ENCODE measurements around the gene POU6F2.

Gene POU6F2

DNA sequence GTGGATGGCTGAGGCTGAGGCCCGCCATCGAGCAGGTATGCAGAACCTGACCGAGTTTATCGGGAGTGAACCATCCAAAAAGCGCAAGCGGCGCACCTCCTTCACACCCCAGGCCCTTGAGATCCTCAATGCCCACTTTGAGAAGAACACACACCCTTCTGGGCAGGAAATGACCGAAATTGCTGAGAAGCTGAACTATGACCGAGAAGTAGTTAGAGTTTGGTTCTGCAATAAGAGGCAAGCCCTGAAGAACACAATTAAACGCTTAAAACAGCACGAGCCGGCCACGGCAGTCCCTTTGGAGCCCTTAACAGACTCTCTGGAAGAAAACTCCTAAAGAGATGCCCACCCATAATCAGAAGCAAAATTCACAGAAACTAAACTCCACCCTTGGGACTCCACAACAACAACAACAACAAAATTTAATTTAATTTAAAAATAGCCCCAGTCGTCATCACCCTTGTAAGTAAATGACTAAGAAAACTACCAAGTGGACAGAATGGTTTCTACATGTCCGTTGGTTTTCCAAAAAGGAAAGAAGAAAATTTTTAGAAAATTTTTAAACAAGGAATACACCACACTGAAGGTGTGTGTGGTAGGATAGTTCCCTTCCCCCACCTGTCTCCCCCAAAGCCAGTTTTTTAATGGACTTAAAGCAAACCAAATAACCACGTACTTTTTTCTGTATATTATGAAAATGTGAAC, 486.8 kb downstream of the POU6F2 start:
- no peak for DNase-seq

DNA sequence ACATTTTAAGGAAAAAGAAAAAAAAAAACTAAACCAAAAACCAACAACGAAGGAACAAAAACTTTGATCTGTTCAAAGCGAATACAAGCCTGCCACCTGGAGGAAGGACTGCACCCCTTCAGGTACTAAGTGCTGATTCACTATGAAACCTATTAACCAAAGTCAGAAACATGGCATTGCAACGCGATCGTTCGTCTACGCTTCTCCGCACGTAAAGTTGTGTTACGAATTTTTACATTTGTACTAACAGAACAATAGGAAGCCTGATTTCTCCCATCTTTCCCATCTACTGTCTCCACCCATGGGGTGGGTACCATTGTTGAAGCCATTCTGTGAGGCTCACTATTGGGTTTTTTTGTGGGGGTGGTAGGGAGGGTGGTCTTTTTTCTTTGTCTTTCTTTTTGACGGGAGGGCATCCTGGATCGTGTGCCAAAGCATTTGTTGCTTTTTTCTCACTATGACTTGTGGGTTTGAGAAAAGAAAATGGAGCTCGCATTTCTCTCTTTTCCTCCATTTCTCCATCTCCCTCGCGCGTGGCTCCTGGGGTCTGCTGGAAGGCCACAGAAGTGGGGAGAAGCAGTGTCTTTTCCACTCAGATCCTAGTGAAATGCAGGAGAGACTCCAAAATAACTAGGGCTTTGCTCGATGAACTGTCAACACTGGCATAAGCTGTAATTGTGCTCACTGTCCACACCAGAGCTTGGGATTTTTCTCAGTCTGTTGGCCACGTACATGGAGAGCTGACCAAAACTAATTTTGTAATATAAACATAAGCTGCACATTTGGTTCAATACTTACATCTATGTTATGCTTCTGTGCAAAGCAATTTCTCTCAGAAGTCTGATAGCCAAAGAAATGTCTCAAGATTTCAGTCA, 487.6 kb downstream of the POU6F2 start:
- peak; percentile 57 for DNase-seq

DNA sequence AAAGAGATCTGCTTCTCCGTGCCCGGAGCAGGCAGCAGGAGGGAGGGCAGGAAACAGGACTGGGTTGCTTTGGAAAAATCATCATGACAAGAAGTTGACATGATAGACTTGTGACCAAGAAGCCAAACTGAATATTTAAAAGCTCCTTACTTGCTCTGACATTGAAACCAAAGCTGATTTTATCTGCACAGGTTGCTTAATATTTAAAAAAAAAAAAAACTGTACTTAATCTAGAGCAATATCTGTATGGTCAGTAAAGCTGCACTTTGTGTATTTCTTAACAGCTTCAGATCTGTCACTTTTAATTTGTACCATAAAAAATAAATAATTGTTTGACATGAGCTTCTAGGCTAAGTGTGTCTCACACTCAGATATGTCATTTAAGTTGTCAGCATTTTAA, 490.6 kb downstream of the POU6F2 start:
- no peak for DNase-seq

DNA sequence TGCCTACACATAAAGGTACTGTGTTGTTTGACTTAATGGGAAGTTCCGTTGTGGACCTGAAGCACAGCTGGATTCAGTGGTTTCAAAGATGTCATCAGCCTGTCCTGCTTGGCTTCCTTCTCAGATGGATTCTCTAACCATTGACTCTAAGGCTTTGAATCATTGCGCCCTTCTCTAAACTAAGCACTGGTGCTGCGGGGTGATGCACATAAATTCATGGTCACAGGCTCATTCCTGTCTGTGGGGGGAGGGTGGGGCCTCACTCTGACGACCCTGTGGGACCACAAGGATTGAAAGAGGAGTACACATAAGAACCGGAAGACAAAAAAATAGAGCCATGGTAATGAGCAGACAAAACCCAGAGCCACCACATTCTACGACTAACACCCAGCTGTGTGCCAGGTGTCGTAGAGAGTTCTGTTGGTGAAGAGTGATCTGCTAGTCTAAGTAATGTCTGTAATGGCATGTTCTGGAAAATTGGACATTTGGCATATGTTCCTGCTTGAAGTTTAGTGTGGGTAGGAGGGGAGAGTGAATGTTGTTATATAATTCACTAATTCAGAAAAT, 491.2 kb downstream of the POU6F2 start:
- DNase-seq = no peak

DNA sequence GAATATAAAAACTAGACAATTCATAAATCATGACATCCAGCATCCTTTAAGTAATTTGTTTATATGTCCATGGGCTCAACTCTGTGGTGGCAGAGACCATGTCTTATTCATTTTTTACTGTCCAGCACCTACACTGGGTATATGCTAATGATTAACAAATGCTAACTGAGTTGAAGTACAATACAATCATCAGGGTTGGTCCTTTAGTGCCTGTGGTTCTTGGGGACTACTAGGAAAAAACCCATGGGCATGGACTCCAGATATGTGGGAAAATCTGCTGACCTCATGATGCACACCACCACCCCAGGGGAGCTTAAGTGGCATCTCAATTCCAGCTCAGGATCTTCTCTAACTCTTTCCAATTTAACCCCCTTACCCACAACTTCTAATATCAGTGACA, 503.2 kb downstream of the POU6F2 start:
- DNase-seq = no peak

DNA sequence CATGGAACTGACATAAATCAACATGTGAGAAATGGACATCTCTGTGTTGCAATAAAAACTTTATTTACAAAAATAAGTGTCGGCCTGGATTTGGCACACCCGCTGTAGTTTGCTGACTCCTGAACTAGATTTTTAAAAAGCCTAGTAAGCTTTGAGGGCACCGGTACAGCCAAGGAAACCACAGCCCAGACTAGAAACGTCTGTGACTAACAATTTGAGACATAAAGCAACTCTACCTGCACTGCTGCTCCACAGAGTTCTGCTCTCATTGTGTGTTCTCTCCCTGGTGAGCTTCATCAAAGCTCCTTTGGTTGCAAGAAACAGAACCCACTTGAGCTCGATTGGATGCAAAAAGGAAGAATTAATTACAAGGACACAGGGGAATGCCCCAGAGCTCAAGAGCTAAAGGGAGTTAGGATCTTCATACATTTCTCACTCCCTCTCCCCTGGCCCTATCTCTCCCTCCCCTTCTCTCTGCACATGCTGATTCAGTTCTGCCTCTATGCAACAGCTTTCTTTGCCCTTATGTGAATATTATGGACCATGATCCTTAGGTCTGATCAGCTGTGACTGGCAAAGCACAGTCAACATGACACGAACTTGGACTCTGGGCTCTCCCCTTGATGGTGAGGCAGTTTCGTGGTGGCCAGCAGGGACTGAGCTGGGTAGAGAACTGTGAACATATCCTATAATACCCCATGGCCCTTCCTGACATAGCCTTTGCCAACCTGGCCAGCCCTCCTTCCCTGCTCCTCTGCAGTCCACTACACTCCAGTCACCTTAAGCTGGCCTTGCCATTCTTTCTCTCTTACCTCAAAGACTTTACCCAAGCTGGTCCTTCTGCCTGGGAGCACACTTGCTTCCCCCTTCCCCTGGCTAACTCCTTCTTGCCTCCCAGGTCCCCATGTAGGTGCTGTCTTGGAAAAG, 511.0 kb downstream of the POU6F2 start:
- DNase-seq = peak; percentile 27

DNA sequence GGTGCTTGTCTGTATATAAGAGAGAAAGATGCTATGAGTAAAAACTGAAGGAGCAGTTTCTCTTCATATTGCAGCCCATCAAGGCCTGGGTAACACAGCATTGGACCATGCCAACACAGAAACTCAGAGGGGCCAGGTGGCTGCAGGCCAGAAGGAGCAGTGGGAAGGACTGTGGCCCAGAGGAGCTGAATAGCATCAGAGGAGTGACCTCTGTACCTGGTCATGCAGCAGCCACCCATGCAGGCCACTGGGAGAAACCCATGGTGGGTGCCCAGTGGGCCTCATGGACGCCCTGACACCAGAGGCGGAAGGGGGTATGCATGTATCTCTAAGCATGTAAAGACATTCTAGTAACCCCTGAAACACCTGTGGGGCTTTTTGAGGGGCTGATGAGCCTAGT, 512.6 kb downstream of the POU6F2 start:
- no peak for DNase-seq

DNA sequence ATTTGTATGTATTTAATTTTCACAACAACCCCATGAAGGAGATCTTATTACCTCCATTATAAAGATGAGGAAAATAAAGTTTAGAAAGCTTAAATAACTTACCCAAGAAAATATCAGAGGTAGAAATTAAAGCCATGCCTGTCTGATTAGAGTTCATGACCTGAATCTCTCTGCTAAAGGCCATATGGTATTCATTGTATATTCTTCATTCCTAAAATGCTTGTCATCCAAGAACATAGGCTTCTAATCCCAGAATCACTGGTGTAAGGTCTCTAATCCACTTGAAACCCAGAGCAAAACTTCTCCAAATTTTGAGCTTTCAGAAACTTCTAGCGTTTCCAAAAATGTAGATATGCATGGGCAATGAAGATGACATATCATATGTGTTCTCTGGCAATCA, 516.2 kb downstream of the POU6F2 start:
- no peak for DNase-seq

DNA sequence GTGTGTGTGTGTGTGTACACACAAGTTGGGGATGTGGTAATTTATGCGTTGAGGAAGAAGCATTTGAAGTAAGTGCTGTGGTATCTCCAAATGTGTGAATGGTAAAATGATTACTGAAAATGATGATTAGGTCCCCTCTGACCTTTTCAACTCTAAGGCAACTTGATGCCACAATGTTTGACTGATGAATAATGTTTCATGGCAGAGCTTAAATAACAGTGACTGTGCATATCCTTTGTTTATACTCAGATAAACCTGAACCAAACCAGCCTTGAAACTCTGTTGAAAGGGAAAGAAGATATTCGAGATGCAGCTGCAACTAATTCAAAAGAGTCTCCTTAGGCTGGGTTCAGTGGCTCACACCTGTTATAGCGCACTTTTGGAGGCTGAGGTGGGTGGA, 523.6 kb downstream of the POU6F2 start:
- no peak for DNase-seq

DNA sequence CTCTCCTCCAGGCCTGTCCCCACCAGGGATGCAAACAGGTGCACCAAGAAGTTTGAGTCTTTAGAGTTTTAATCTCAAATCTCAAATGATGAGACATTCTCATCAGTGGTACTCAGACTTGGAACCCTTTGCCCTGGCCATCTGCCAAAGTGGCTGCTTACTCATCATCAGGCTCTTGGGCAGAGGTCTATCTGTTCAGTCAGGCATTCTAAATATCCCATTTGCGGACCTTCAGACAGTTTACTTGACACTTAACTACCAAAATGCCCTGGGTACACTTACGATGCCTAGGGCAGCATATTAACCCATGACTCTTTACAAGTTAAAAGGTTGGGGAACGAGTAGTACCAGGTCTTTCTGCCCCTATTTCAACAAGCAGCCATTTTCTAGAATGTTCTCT, 527.3 kb downstream of the POU6F2 start:
- DNase-seq = no peak

DNA sequence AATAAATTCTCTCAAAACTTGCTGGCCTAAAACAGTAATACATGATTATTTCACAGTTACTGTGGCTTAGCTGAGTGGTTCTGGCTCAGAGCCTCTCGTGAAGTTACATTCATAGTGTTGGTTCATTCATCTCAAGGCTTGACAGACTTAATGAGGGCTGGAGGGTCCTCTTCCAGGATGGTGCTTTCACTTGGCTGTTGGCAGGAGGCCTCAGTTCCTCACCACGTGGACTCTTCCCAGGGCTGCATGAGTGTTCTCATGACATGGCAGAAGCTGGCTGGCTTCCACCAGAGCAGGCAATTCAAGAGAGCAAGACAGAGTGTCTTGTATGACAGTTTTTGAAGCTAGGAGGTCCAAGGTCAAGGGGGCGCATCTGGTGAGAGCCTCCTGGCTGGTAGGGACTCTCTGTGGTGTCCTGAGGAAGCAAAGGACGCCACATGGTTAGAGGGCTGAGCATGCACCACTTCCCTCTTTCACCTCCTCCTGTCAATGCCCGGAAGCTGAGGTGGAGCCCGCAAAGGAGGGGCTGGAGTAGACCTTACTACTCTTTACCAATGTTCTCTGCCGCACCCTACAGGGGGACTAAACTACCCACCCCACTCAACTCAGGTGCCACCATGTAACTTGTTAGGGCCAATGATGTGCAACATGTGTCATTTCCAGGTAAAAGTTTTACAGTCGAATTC, 530.3 kb downstream of the POU6F2 start:
- DNase-seq = no peak

DNA sequence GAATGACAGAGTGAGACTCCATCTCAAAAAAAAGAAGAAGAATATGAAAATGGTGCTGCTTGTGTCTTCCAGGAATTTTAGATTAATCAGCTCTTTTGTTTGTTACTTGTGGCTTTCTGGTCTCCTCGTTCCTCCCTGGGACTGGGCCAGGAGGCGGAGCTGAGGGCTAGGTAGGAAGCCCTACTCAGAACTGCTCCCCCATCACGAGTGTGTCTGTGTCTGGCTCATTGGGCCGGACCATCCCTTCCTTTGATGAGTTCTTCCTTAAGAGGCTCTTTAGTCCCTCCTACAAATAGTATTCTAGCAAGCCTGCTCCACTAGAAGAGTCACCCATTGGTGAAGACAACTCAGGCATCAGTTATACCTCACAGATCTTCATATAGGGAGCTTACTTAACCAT, 531.7 kb downstream of the POU6F2 start:
- DNase-seq = peak; percentile 4

DNA sequence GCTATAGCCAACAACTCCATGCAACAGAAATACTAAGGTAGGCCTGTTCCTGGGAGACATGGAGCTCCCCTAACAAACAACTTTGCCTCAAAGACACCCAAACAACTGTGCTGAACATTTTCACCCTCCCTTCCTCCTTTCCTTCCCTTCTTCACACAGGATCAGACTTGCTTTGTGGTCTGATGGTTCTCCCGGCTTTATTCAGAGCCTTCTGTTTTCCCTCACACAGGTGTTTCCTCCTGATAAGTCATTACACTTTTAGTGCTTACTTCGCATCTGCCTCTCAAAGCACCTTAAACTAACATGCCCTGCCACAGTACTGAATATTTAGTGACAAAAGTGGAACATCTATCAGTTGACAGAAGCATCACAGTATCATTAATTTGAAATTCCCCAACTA, 532.2 kb downstream of the POU6F2 start:
- no peak for DNase-seq

DNA sequence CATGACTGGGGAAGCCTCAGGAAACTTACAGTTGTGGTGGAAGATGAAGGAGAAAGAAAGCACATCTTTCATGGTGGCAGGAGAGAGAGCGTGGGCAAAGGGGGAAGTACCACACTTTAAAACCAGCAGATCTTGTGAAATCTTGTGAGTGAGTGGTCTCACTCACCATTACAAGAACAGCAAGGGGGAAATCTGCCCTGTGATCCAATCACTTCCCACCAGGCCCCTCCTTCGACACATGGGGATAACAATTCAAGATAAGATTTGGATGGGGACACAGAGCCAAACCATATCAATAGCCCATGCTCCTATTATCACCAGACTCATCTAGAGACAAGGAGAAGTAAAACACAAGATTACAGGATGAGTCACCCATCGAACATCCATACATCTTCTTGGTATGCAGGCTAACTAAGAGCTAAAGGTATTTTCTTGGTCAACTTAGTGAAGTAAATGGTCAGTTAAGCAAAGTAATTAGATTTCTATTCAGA, 533.2 kb downstream of the POU6F2 start:
- peak; percentile 8 for DNase-seq

DNA sequence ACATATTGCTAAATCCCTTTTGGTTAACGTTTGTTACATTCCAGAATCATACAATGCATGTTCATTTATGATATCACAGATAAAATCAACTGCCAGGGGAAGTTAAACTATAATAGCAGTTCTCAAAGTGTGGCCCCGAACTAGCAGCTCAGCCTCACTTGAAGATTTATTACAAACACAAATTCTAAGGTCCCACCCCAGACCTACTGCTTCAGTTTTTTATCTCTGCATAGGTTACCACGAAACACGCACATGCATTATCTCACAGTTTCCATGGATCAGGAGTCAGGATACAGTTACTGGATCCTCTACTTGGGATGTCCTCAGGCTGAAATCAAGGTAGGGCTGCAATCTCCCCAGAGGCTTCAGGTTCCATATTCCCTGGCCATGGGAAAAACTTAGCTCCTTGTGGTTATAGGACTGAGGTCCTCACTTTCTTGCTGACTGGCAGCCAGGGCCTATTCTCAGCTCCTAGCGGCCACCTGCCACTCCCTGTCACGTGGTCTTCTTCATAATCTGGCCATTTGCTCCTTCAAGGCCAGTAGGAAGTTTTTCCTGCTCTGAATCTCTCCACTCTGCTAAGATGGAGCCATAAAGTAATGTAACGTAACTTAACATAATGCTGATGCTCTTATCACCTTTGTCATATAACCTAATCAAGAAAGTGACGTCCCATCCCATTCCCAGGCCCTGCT, 538.0 kb downstream of the POU6F2 start:
- DNase-seq = no peak

DNA sequence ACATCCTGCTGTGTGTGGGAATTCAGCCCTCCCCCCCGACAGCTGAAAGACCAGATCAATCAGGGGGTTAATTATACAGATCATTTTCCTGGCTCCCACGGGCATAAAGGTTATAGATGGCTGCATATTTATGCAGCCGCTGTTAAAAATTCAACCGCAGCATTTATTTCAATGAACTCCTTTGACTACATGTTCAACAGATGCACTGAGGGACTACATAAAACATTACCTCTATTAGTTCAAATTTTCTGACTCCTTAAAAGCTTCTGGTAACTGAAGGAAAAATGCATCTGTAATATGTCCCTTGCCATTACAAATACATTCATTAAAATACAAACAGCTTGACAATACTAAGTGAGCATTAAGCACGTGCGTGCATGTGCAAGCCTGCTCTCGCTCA, 538.8 kb downstream of the POU6F2 start:
- no peak for DNase-seq

DNA sequence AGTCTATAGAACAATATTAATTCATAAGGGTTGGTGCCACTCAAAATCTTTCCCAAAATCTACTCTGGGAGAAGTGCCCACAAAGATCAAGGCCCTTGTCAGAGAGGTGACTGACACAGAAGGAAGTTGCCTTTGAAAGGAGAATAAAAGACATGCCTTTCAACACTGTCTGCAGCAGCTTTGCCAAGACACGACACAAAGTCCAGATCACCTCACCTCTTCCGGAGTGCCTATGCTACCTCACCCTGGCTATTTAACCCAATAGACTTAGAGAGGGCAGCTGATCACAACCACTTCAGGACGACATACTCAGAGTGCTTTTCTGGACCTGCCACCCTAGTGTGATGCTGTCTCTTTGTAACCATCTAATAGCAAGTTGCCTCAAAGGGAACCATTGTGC, 539.5 kb downstream of the POU6F2 start:
- DNase-seq = no peak
